ENCODE data around the gene COL1A1. TPM values are rescaled to one million over a fixed set of nuclear protein-coding genes. Genes with fewer than 3 reads are reported as not detected.

Gene COL1A1
- total RNA-seq, 2 donors from 2014 or later = 11.2 to 62.3 TPM

DNA sequence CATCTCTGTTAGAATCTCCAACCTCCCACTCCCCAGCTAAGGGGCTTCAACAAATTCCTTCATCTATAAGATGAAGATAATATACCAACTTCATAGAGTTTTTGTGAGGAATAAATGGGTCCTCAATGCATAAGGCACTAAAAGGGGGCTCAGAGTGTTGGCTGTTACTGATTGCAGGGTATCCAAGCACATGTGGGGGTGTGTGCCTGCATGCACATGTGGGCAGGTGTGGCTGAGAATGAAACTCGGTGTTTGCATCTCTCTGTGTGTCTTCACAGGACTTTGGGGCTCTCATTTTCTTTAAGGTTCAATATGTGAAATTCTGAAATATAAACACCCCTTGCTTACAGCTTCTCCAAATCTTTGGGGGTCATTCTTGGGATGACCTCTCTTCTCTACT lies 46.8 kb downstream of the COL1A1 start:
- H3K9me3 ChIP-seq = no peaks in the 10 kb centered on the region
- H3K27me3 ChIP-seq = no peaks in the 10 kb centered on the region
- TF ChIP-seq, protein P1, sequence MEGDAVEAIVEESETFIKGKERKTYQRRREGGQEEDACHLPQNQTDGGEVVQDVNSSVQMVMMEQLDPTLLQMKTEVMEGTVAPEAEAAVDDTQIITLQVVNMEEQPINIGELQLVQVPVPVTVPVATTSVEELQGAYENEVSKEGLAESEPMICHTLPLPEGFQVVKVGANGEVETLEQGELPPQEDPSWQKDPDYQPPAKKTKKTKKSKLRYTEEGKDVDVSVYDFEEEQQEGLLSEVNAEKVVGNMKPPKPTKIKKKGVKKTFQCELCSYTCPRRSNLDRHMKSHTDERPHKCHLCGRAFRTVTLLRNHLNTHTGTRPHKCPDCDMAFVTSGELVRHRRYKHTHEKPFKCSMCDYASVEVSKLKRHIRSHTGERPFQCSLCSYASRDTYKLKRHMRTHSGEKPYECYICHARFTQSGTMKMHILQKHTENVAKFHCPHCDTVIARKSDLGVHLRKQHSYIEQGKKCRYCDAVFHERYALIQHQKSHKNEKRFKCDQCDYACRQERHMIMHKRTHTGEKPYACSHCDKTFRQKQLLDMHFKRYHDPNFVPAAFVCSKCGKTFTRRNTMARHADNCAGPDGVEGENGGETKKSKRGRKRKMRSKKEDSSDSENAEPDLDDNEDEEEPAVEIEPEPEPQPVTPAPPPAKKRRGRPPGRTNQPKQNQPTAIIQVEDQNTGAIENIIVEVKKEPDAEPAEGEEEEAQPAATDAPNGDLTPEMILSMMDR (IDR thresholded peaks at IDR 0.05) = no peak
- TF ChIP-seq POLR2A (IDR thresholded peaks at IDR 0.05) = no peak
- WGBS, 2 donors = 42 to 64% methylated on average over 1 of the region's 1 CpG
- no peak for ATAC-seq
- peaks cover 34% of the 10 kb centered on the region for H3K4me1 ChIP-seq
- DNase-seq = no peak
- peak overlapping the region in 1 of 4 donors; percentile 2 for H3K27ac ChIP-seq
- H3K36me3 ChIP-seq (replicated peaks in 1 of 2; ENCODE audit: insufficient read depth in 1 of 2, low read depth in 2 of 2) = no peaks in the 10 kb centered on the region
- H3K4me3 ChIP-seq = no peak overlapping the region
- intact Hi-C loops (cut with DNase I) = no loop called here

DNA sequence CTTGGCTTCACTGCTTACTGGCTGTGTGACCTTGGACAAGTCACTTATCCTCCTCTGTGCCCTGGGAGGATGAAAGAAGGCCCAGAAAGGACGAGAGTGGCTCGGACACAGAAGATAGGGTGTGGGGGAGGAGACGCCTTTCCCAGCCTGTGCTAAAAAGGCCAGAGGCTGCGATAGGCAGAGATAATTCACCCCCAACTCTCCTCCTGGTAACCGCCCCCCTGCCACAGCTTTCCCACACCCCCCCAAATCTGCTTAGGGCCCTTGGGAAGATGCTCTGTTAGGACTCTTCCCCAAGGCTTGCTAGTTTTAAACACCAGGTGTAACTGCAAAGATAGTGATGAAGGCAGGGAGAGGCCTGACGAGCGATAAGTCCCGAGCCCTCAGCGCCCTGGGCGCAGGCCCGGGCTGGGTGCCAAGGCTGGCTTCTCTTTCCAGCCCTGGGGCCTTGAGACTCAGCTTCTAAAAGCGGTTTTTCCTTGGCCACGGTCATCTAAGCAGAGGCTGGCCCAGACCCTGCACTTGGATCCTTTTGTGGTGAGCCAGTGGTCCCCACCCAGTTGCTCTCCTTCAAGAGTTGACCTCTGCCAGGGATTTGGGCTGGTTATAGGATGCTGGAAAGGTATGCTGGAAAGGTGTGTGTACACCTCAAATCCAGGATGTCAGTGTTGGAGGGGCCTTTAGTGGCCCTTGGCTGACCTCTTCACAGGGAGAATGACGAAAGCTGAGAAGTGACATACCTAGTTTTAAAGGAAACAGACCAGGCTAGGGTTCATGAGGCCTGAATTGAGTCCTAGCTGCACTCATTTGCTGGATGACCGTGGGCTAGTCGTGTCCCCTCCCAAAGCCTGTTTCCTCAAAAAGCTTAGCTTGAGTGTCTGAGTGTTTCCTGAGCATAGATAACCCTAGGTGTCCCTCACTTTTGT lies 47.5 kb downstream of the COL1A1 start:
- Histone ChIP-seq H3K4me3 (no peak overlapping the region), H3K27me3 (no peaks in the 10 kb centered on the region), H3K9me3 (no peaks in the 10 kb centered on the region), H3K36me3 (replicated peaks in 1 of 2; ENCODE audit: insufficient read depth in 1 of 2, low read depth in 2 of 2) (no peaks in the 10 kb centered on the region), H3K27ac (peak overlapping the region in 3 of 4 donors; percentile 2 to 46 (median 36)), H3K4me1 (peaks cover 40% of the 10 kb centered on the region)
- no peak for TF ChIP-seq POLR2A (IDR thresholded peaks at IDR 0.05)
- TF ChIP-seq, protein P1 (IDR thresholded peaks at IDR 0.05) = no peak
- DNase-seq (peak in 3 of 4 donors; percentile 48 to 72 (median 62)), ATAC-seq (no peak)
- intact Hi-C loops (cut with DNase I) = no loop called here
- 25 to 35% methylated on average over 16 of the region's 16 CpGs for WGBS, 2 donors

DNA sequence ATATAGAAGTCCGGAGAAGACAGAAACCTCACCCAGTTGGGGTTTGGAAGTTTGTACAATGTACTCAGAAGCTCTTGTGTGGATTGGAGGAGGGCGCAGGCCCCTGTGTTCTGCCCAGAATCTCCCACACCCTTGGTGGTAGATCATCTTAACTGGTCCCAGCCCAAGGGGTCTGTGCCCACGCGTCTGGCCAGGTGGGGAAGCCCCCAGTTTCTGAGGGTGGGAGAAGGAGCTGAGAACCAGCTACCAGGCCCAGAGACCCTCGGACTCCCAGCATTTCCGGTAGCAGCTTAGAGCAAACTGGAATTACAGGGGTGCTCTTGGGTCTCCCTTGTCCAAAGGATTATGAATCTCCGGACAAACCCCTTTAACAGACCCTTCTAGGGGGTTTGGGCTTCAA lies 48.7 kb downstream of the COL1A1 start:
- Histone ChIP-seq H3K27me3 (no peaks in the 10 kb centered on the region), H3K4me1 (peaks cover 50% of the 10 kb centered on the region), H3K27ac (peak overlapping the region in 3 of 4 donors; percentile 79 to 86 (median 85)), H3K9me3 (no peaks in the 10 kb centered on the region), H3K4me3 (no peak overlapping the region), H3K36me3 (replicated peaks in 1 of 2; ENCODE audit: insufficient read depth in 1 of 2, low read depth in 2 of 2) (no peaks in the 10 kb centered on the region)
- ATAC-seq (no peak), DNase-seq (no peak)
- 70 to 86% methylated on average over 6 to 7 of the region's 7 CpGs for WGBS, 2 donors
- intact Hi-C loops (cut with DNase I) = no loop called here
- no peak for TF ChIP-seq POLR2A (IDR thresholded peaks at IDR 0.05)
- TF ChIP-seq, protein P1 (IDR thresholded peaks at IDR 0.05) = no peak

DNA sequence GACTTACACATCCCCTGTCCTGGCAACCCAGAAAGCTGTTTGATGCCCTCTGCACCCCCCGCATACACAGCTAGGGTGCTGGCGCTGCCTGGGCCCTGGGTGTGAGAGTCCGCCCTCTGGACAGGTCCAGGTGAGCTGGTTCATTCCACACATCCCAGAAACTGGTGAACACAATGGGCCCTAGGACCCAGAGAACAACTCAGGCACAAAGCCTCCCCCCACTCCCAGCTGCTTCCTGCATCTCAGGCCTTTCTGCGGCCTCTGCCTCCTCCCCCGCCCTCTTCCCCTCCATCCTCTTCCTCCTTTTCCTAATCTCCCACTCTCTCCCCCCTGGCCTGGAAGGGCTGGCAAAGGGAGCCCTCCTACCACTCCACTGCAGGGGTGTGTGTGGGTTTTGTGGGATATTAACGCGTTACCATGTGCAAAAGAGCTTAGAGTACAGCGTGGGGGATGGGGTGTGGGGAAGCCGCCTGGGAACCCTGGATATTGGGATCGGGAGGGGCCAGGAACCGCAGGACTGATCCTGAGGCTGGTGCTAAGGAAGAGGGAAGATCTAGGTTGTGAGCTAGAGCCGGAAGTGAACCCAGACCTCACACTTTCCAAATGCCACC lies 49.4 kb downstream of the COL1A1 start:
- intact Hi-C loops (cut with DNase I) = no loop called here

More for the DNA sequence above, 49.4 kb downstream of the COL1A1 start:
- H3K4me1 ChIP-seq = peaks cover 57% of the 10 kb centered on the region
- peak overlapping the region; percentile 55 to 86 (median 82) for H3K27ac ChIP-seq
- peak; percentile 69 for ATAC-seq
- H3K36me3 ChIP-seq (replicated peaks in 1 of 2; ENCODE audit: insufficient read depth in 1 of 2, low read depth in 2 of 2) = no peaks in the 10 kb centered on the region
- no peaks in the 10 kb centered on the region for H3K9me3 ChIP-seq
- TF ChIP-seq POLR2A (IDR thresholded peaks at IDR 0.05) = peak in 2 of 3 donors; percentile 33 to 43
- TF ChIP-seq, protein P1 (IDR thresholded peaks at IDR 0.05) = peak in 3 of 7 experiments; percentile 22 to 38 (median 28)
- DNase-seq = peak; percentile 81 to 92 (median 88)
- whole genome bisulfite sequencing, 2 donors = 4 to 5% methylated on average over 11 to 12 of the region's 12 CpGs
- no peak overlapping the region for H3K4me3 ChIP-seq
- no peaks in the 10 kb centered on the region for H3K27me3 ChIP-seq

Measured in body of pancreas (tissue), 4 donors.